ENCODE data around the gene SNAP47.

GRCh38 chr1:227793079-227793947 is 58.1 kb downstream of the SNAP47 start:
- TF ChIP-seq, protein P1, sequence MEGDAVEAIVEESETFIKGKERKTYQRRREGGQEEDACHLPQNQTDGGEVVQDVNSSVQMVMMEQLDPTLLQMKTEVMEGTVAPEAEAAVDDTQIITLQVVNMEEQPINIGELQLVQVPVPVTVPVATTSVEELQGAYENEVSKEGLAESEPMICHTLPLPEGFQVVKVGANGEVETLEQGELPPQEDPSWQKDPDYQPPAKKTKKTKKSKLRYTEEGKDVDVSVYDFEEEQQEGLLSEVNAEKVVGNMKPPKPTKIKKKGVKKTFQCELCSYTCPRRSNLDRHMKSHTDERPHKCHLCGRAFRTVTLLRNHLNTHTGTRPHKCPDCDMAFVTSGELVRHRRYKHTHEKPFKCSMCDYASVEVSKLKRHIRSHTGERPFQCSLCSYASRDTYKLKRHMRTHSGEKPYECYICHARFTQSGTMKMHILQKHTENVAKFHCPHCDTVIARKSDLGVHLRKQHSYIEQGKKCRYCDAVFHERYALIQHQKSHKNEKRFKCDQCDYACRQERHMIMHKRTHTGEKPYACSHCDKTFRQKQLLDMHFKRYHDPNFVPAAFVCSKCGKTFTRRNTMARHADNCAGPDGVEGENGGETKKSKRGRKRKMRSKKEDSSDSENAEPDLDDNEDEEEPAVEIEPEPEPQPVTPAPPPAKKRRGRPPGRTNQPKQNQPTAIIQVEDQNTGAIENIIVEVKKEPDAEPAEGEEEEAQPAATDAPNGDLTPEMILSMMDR (IDR thresholded peaks at IDR 0.05): no peak
- no peak for TF ChIP-seq HOXA7 (CRISPR knock-in tag; IDR thresholded peaks at IDR 0.05)
- no peak for TF ChIP-seq FOXS1 (CRISPR knock-in tag; IDR thresholded peaks at IDR 0.05)
- TF ChIP-seq E2F6 (IDR thresholded peaks at IDR 0.05; ENCODE audit: borderline replicate concordance, low read depth): no peak
- no peak for TF ChIP-seq KDM5A (IDR thresholded peaks at IDR 0.05)
- TF ChIP-seq NR3C1 (IDR thresholded peaks at IDR 0.05): no peak
- no peak for TF ChIP-seq RAD21 (conservative IDR thresholded peaks at IDR 0.05 in 1 of 2, IDR thresholded peaks at IDR 0.05 in 1 of 2)
- TF ChIP-seq EHMT2 (IDR thresholded peaks at IDR 0.05; ENCODE audit: low read depth): no peak
- TF ChIP-seq HMGXB4 (CRISPR knock-in tag; IDR thresholded peaks at IDR 0.05; ENCODE audit: borderline replicate concordance): no peak
- no peak for TF ChIP-seq PBX3 (IDR thresholded peaks at IDR 0.05)
- no peak for TF ChIP-seq ZNF302 (CRISPR knock-in tag; IDR thresholded peaks at IDR 0.05)
